Activated naive CD8-positive, alpha-beta T cell treated with anti-CD3 and anti-CD28 coated beads, Interleukin-2, amount 10 ng/mL, durations not matched to agents 7 days and 5 days (primary cell): Measurements from ENCODE around the gene AFF4. TPM values are rescaled to one million over a fixed set of nuclear protein-coding genes. Genes with fewer than 3 reads are reported as not detected.
"Not testable (repeated sequence)": the region's sequence is repeated elsewhere in the genome, so short reads cannot be mapped to it uniquely, and the experiment has no call there.

ENCODE experiments used
- ATAC-seq: fragments of 150-1000 bp; cut with Tn5 transposase; one replicate; pipeline ENCODE4 v1.10.0; 2021; ENCODE audit warnings: low read depth, moderate library complexity
- POLR2A ChIA-PET: fragments of 350-600 bp; sonication (Branson Sonifier 250); formaldehyde crosslinking; loops from one replicate; lab custom pipeline; 2021; ENCODE audit warnings: antibody characterized with exemption; lab: Charles Lee
- DNase-seq: peaks from one replicate; pipeline ENCODE4 v3.0.0; 2021
- H3K27ac Mint-ChIP-seq: one replicate; pipeline ENCODE4 v1.8.0; 2022; ENCODE audit warnings: mild to moderate bottlenecking, mixed read lengths
- H3K27me3 Mint-ChIP-seq: one replicate; pipeline ENCODE4 v1.8.0; 2022; ENCODE audit warnings: mild to moderate bottlenecking, moderate library complexity, mixed read lengths
- H3K36me3 Mint-ChIP-seq: one replicate; pipeline ENCODE4 v1.8.0; 2021; ENCODE audit warnings: mild to moderate bottlenecking, mixed read lengths
- H3K4me1 Mint-ChIP-seq: one replicate; pipeline ENCODE4 v1.8.0; 2021; ENCODE audit warnings: mixed read lengths
- H3K4me3 Mint-ChIP-seq: one replicate; pipeline ENCODE4 v1.8.0; 2022; ENCODE audit warnings: mild to moderate bottlenecking, moderate library complexity, mixed read lengths
- H3K9me3 Mint-ChIP-seq: one replicate; pipeline ENCODE4 v1.8.0; 2021; ENCODE audit warnings: mixed read lengths
- total RNA-seq, 2 experiments: library from RNA; stranded (reverse); gene quantifications; one replicate each; pipeline ENCODE4 v1.2.3, GENCODE V29; 2021

Gene AFF4
- total RNA-seq, 2 experiments from 2014 or later = 40.3 to 42.1 TPM

GRCh38 chr5:132947671-132948070, 15.8 kb downstream of the AFF4 start:
- Mint-ChIP-seq H3K9me3 (no peaks in the 10 kb centered on the region), H3K36me3 (peaks cover 28% of the 10 kb centered on the region), H3K27ac (no peak overlapping the region), H3K4me3 (no peak overlapping the region), H3K4me1 (peaks cover 13% of the 10 kb centered on the region), H3K27me3 (no peaks in the 10 kb centered on the region)
- POLR2A ChIA-PET = no interaction called here
- ATAC-seq (no peak), DNase-seq (no peak)

- H3K4me3 Mint-ChIP-seq, H3K9me3 Mint-ChIP-seq, H3K27ac Mint-ChIP-seq, DNase-seq, H3K27me3 Mint-ChIP-seq, POLR2A ChIA-PET, ATAC-seq: not testable (repeated sequence)
- Mint-ChIP-seq H3K36me3 (peaks cover 15% of the 10 kb centered on the region), H3K4me1 (peaks cover 11% of the 10 kb centered on the region)
Observed at GRCh38 chr5:132945315-132945714, 18.1 kb downstream of the AFF4 start.

DNA sequence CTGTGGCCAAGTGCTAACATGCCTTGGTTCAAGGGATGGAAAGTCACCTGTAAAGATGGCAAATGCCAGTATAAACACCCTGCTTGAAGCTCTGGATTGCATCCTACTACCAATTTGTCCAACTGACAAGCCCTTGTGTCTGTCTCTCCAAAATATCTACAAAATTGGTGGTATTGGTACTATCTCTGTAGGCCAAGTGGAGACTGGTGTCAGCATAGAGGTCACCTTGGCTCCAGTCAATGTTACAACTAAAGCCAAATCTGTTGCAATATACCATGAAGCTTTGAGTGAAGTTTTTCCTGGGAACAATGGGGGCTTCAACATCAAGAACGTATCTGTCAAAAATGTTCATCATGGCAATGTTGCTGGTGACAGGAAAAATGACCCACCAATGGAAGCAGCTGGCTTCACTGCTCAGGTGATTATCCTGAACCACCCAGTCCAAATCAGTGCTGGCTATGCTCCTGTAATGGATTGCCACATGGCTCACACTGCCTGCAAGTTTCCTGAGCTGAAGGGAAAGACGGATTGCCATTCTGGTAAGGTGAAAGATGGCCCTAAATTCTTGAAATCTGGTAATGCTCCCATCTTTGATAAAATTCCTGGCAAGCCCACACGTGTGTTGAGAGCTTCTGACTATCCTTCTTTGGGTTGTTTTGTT, 19.9 kb downstream of the AFF4 start:
- Mint-ChIP-seq H3K4me3 (no peak overlapping the region), H3K27me3 (no peaks in the 10 kb centered on the region), H3K36me3 (peaks cover 12% of the 10 kb centered on the region), H3K9me3 (no peaks in the 10 kb centered on the region), H3K27ac (no peak overlapping the region), H3K4me1 (peaks cover 10% of the 10 kb centered on the region)
- no peak for DNase-seq
- ATAC-seq = no peak
- POLR2A ChIA-PET = no interaction called here

DNA sequence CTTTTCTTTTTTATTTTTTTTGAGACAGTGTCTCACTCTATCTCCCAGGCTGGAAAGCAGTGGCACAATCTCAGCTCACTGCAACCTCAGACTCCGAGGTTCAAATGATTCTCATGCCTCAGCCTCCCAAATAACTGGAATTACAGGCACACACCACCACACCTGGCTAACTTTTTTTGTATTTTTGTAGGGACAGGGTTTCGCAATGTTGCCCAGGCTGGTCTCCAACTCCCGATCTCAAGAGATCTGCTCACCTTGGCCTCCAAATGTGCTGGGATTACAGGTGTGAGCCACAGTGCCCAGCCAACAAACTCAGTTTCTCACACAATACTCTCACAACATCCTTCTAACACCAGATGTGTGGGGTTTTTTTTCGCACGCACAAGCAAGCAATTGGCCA, 22.1 kb downstream of the AFF4 start:
- DNase-seq (no peak), ATAC-seq (no peak)
- Mint-ChIP-seq H3K27me3 (no peaks in the 10 kb centered on the region), H3K4me3 (no peak overlapping the region), H3K27ac (no peak overlapping the region), H3K4me1 (peaks cover 10% of the 10 kb centered on the region), H3K9me3 (no peaks in the 10 kb centered on the region), H3K36me3 (peaks cover 14% of the 10 kb centered on the region)
- POLR2A ChIA-PET = no interaction called here

GRCh38 chr5:132928062-132928407, 35.4 kb downstream of the AFF4 start:
- no peak overlapping the region for H3K4me3 Mint-ChIP-seq
- POLR2A ChIA-PET = no interaction called here
- H3K27me3 Mint-ChIP-seq = no peaks in the 10 kb centered on the region
- DNase-seq (no peak), ATAC-seq (no peak)
- no peaks in the 10 kb centered on the region for H3K4me1 Mint-ChIP-seq
- peaks cover 38% of the 10 kb centered on the region for H3K36me3 Mint-ChIP-seq
- H3K9me3 Mint-ChIP-seq = no peaks in the 10 kb centered on the region
- H3K27ac Mint-ChIP-seq = no peak overlapping the region

GRCh38 chr5:132927355-132928061, 35.9 kb downstream of the AFF4 start:
- H3K27me3 Mint-ChIP-seq = no peaks in the 10 kb centered on the region
- no peak for DNase-seq
- peaks cover 34% of the 10 kb centered on the region for H3K36me3 Mint-ChIP-seq
- no peaks in the 10 kb centered on the region for H3K4me1 Mint-ChIP-seq
- no peaks in the 10 kb centered on the region for H3K9me3 Mint-ChIP-seq
- H3K27ac Mint-ChIP-seq = no peak overlapping the region
- H3K4me3 Mint-ChIP-seq = no peak overlapping the region
- no peak for ATAC-seq
- POLR2A ChIA-PET = no interaction called here

DNA sequence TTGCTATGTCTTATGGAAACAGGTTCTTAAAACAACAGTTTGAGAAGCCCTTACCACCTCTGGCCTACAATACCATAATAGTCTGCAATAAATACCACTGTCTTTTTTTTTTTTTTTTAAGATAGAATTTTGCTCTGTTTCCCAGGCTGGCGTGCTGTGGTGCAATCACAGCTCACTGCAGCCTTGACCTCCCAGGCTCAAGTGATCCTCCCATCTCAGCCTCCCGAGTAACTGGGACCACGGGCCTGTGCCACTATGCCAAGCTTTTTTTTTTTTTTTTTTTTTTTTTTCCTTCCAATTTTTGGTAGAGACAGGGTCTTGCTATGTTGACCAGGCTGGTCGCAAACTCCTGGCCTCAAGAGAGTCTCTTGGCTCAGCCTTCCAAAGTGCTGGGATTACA, 37.0 kb downstream of the AFF4 start:
- Mint-ChIP-seq H3K4me3 (no peak overlapping the region), H3K27ac (no peak overlapping the region), H3K36me3 (peaks cover 35% of the 10 kb centered on the region), H3K9me3 (no peaks in the 10 kb centered on the region), H3K27me3 (no peaks in the 10 kb centered on the region), H3K4me1 (no peaks in the 10 kb centered on the region)
- no peak for DNase-seq
- ATAC-seq = no peak
- POLR2A ChIA-PET = no interaction called here

DNA sequence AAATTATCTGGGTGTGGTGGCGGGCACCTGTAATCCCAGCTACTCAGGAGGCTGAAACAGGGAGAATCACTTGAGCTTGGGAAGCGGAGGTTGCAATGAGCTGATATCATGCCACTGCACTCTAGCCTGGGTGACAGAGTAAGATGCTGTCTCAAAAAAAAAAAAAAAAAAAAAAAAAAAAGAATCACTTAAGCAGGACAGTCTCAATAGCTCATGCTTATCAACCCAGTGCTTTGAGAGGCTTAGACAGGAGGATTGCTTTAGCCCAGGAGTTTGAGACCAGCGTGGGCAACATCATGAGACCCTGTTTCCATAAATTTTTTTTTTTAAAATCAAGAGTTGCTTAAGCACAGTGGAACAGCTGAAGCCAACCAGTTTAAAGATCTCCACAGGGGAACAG, 47.3 kb downstream of the AFF4 start:
- peaks cover 28% of the 10 kb centered on the region for H3K36me3 Mint-ChIP-seq
- ATAC-seq (no peak), DNase-seq (no peak)
- H3K27me3 Mint-ChIP-seq = no peaks in the 10 kb centered on the region
- H3K9me3 Mint-ChIP-seq = no peaks in the 10 kb centered on the region
- no peak overlapping the region for H3K27ac Mint-ChIP-seq
- H3K4me1 Mint-ChIP-seq = no peaks in the 10 kb centered on the region
- POLR2A ChIA-PET = no interaction called here
- H3K4me3 Mint-ChIP-seq = no peak overlapping the region

DNA sequence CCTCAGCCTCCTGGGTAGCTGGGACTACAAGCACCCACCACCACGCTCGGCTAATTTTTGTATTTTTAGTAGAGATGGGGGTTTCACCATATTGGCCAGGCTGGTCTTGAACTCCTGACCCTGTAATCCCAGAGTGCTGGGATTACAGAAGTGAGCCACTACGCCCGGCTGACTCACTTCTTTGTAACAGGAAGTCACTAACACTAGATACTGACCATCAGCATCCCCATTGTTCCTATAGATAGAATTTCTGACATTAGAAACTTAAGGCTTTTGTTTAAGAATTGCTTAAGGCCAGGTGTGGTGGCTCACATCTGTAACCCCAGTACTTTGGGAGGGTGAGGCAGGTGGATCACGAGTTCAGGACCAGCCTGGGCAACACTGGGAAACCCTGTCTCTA, 47.8 kb downstream of the AFF4 start:
- peaks cover 26% of the 10 kb centered on the region for H3K36me3 Mint-ChIP-seq
- H3K27me3 Mint-ChIP-seq = no peaks in the 10 kb centered on the region
- no peak overlapping the region for H3K27ac Mint-ChIP-seq
- H3K4me1 Mint-ChIP-seq = no peaks in the 10 kb centered on the region
- DNase-seq = no peak
- no peak for ATAC-seq
- no peak overlapping the region for H3K4me3 Mint-ChIP-seq
- POLR2A ChIA-PET = no interaction called here
- H3K9me3 Mint-ChIP-seq = no peaks in the 10 kb centered on the region

DNA sequence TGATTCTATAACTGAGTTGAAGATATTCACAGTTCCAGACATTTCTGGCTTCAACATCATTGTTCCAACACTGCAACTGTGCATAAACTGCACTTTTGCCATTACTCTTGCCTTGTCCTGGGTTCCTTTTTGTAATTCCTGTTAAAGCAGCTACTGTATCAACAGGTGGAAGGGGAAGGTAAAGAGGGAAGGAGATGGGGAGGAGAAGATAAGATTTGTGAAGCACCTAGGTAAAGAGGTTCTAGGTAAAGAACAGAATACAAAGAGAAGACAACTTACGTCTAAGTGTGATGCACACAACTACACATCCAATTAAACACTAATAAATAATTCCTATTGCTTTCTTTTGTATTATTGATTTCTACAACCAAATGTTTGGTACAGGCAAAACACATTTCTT, 53.7 kb downstream of the AFF4 start:
- ATAC-seq = no peak
- Mint-ChIP-seq H3K4me1 (no peaks in the 10 kb centered on the region), H3K9me3 (no peaks in the 10 kb centered on the region), H3K36me3 (peaks cover 20% of the 10 kb centered on the region), H3K27ac (no peak overlapping the region), H3K4me3 (no peak overlapping the region), H3K27me3 (no peaks in the 10 kb centered on the region)
- no peak for DNase-seq
- POLR2A ChIA-PET = no interaction called here

DNA sequence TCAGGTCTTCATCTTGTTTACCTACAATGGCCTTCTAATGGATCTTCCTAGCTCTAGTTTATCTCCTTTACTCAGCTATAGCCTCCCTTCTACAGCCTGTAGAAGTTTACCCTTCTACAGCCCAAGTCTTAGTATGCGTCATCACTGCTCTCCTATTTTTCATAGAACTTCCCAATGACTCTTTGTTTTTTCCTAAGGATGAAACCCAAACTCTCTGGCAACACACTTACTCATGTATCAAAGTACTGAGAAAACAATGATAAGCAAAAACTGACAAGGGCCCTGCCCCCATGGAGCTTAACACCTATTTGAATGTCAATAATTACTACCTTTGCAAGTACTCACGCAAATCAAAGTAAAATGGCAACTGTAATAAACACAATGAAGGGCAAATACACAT, 56.3 kb downstream of the AFF4 start:
- no peaks in the 10 kb centered on the region for H3K27me3 Mint-ChIP-seq
- no peak for ATAC-seq
- POLR2A ChIA-PET = no interaction called here
- H3K9me3 Mint-ChIP-seq = no peaks in the 10 kb centered on the region
- DNase-seq = no peak
- H3K4me3 Mint-ChIP-seq = no peak overlapping the region
- H3K36me3 Mint-ChIP-seq = peaks cover 18% of the 10 kb centered on the region
- no peaks in the 10 kb centered on the region for H3K4me1 Mint-ChIP-seq
- H3K27ac Mint-ChIP-seq = no peak overlapping the region

DNA sequence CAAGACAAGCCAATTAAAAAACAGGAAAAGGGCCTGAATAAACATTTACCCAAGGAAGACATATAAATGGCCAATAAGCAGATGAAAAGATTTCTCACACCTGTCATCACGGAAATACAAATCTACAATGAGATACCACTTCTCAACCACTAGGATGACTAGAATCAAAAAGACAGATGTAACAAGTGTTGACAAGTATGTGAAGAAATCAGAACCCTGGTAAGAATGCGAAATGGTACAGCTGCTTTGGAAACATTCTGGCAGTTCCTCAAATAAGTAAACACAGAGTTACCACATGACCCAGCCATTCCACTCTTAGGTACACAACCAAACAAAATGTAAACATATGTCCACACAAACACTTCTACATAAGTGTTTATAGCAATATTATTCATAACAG, 57.5 kb downstream of the AFF4 start:
- DNase-seq = no peak
- H3K4me1 Mint-ChIP-seq = no peaks in the 10 kb centered on the region
- no peaks in the 10 kb centered on the region for H3K9me3 Mint-ChIP-seq
- no peak overlapping the region for H3K27ac Mint-ChIP-seq
- no peak overlapping the region for H3K4me3 Mint-ChIP-seq
- H3K36me3 Mint-ChIP-seq = peaks cover 13% of the 10 kb centered on the region
- no peaks in the 10 kb centered on the region for H3K27me3 Mint-ChIP-seq
- ATAC-seq = no peak
- POLR2A ChIA-PET = no interaction called here

GRCh38 chr5:132901730-132902129, 61.7 kb downstream of the AFF4 start:
- peaks cover 3% of the 10 kb centered on the region for H3K4me1 Mint-ChIP-seq
- POLR2A ChIA-PET = no interaction called here
- DNase-seq = no peak
- no peaks in the 10 kb centered on the region for H3K27me3 Mint-ChIP-seq
- H3K27ac Mint-ChIP-seq = no peak overlapping the region
- peaks cover 19% of the 10 kb centered on the region for H3K36me3 Mint-ChIP-seq
- H3K4me3 Mint-ChIP-seq = no peak overlapping the region
- no peaks in the 10 kb centered on the region for H3K9me3 Mint-ChIP-seq
- no peak for ATAC-seq

DNA sequence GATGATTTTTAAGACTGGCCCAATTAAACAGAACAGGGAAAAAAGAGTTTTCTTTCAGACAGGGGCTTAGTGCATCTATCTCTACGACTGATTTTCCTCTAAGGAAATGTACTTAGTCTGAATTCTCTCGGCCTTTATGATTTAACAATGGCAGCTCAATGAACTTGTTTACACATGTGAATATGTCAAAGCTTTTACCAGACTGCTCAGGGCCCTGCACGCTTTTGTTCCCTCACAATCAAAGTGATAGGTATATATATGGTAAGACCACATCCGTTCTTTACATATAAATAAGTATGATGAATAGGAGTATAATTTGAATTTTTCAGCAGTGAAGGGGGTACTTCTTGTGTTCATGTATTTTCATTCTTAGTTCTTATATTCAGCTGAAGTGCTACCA, 62.4 kb downstream of the AFF4 start:
- no peaks in the 10 kb centered on the region for H3K9me3 Mint-ChIP-seq
- POLR2A ChIA-PET = no interaction called here
- DNase-seq (no peak), ATAC-seq (no peak)
- H3K4me3 Mint-ChIP-seq = no peak overlapping the region
- H3K36me3 Mint-ChIP-seq = peaks cover 23% of the 10 kb centered on the region
- H3K27ac Mint-ChIP-seq = no peak overlapping the region
- no peaks in the 10 kb centered on the region for H3K27me3 Mint-ChIP-seq
- peaks cover 6% of the 10 kb centered on the region for H3K4me1 Mint-ChIP-seq
